Measurements from ENCODE around the gene SYCP2.
"Not testable (repeated sequence)": the region's sequence is repeated elsewhere in the genome, so short reads cannot be mapped to it uniquely, and the experiment has no call there.

SYCP2 gene

DNA sequence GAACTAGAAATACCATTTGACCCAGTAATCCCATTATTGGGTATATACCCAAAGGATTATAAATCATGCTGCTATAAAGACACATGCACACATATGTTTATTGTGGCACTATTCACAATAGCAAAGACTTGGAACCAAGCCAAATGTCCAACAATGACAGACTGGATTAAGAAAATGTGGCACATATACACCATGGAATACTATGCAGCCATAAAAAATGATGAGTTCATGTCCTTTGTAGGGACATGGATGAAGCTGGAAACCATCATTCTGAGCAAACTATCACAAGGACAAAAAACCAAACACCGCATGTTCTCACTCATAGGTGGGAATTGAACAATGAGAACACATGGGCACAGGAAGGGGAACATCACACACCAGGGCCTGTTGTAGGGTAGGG, 76.9 kb downstream of the SYCP2 start:
- H3K27me3 Mint-ChIP-seq; H3K4me3 Mint-ChIP-seq; ATAC-seq (replicated peaks); H3K27ac Mint-ChIP-seq; H3K4me1 Mint-ChIP-seq; H3K9me3 Mint-ChIP-seq; H3K36me3 Mint-ChIP-seq; DNase-seq: not testable (repeated sequence)

DNA sequence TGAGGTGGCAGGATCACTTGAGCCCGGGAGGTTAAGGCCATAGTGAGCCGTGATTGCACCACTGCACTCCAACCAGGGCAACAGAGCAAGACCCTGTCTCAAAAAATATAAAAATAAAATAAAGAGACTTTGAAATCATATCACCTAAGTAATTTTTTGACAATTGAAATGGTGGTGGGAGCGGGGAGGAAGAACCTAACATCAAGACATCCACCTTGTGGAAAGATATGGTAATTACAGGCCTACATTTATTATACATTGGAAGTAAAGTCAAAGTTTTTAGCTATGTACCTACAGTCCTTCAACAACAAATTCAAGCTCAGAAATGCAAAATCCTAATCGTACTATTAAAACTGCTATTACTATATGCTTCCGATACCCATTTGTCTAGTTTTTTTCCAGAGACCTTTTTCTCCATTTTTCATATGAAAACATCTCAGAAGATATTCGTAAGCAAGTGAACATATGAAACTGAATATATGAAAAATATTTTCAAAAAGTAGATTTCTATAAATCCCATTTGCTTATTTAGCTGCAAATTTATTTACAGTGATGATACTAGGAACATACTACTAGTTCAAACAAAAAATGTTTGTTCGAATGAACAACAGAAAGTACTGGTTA, 83.3 kb downstream of the SYCP2 start:
- no peak for DNase-seq
- Mint-ChIP-seq H3K36me3 (no peaks in the 10 kb centered on the region), H3K27ac (no peak overlapping the region), H3K4me3 (no peak overlapping the region), H3K4me1 (no peaks in the 10 kb centered on the region), H3K9me3 (no peaks in the 10 kb centered on the region), H3K27me3 (peaks cover 0 to 4% of the 10 kb centered on the region in 2 donors)
- peak in 1 of 2 donors; percentile 50 for ATAC-seq (replicated peaks)

DNA sequence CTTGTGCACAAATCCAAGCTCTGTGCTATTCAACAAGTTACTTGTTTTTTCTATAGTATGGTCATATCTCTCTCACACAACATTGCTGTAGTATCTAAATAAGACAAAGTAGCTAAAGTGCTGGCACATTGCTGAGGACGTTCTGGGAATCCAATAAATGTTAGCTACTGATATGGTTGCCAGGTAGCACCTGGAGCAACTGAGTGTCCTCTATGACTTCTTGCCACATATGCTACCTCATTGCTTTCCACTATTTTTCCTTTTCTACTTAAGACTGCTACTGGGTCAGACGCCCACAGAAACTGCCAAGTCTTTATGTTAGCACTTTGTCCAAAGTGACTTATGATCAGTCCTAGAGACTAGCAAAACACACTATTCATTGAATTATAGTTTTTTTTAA, 85.3 kb downstream of the SYCP2 start:
- DNase-seq (no peak), ATAC-seq (replicated peaks) (no peak)
- peaks cover 9 to 10% of the 10 kb centered on the region in 2 donors for H3K27me3 Mint-ChIP-seq
- no peak overlapping the region for H3K4me3 Mint-ChIP-seq
- no peak overlapping the region for H3K27ac Mint-ChIP-seq
- H3K36me3 Mint-ChIP-seq: no peaks in the 10 kb centered on the region
- H3K9me3 Mint-ChIP-seq: no peaks in the 10 kb centered on the region
- H3K4me1 Mint-ChIP-seq: no peaks in the 10 kb centered on the region

- no peak overlapping the region for H3K4me3 Mint-ChIP-seq
- H3K9me3 Mint-ChIP-seq: no peaks in the 10 kb centered on the region
- ATAC-seq (replicated peaks) (no peak), DNase-seq (no peak)
- H3K4me1 Mint-ChIP-seq: no peaks in the 10 kb centered on the region
- peaks cover 18% of the 10 kb centered on the region in 2 donors for H3K27me3 Mint-ChIP-seq
- H3K27ac Mint-ChIP-seq: no peak overlapping the region
- H3K36me3 Mint-ChIP-seq: no peaks in the 10 kb centered on the region
Observed at GRCh38 chr20:59845472-59845871, 88.0 kb downstream of the SYCP2 start.

DNA sequence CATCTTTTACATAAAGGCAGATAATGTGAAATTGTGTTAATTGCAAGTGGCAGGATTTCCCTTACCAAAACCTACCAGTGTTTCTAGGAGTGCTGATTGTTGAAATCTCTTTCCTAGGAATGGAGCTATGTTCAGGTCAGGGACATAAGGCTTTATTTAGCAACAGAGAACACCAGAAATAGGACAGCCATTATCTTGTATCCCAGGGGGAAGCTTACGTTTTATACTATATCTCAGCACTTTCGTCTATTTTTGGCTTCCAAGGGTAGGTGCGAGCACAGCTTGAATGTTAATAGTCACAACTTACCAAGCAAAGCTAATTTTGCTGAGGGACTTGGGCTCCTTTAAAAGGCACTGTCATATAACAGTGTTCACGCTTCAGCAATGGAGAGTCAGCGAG, 94.0 kb downstream of the SYCP2 start:
- no peak for ATAC-seq (replicated peaks)
- no peak overlapping the region for H3K27ac Mint-ChIP-seq
- no peak overlapping the region for H3K4me3 Mint-ChIP-seq
- no peaks in the 10 kb centered on the region for H3K36me3 Mint-ChIP-seq
- no peak for DNase-seq
- peaks cover 0 to 4% of the 10 kb centered on the region in 2 donors for H3K4me1 Mint-ChIP-seq
- H3K27me3 Mint-ChIP-seq: peaks cover 31 to 40% of the 10 kb centered on the region in 2 donors
- H3K9me3 Mint-ChIP-seq: no peaks in the 10 kb centered on the region

DNA sequence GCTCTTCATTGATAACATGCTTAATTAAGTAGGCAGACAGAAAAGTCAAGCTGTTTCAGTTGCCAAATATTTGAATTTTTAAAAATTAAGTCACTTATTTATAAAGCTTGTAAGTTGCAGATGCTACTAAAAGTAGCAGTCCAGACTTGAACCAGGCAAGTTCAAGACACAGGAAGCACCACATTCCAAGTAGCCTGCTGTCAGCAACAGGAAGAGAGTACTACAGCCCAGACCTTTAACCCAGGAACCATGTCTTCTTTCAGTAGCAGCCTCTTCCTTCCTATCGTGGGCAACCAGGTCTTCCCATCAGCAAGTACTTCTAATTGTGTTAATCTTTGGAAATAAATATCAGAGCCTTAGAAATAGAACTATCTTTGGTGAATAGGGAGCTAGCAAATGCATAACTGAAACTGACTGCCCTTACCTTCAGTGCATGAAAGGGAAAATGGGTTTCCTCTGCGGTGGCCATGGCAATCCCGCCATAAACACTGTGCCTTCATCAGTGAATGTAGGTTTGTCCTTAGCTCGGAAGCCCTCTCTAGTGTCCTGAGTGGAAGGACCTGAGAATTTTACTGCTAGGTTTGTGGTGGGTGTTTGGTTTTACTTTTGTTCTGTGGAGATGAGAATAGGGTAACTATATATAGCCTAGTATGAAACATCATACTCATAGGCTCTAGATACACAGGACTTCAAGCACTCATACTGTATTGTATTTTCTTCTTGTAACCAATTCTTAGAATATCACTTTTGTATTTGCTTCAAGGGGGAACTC, 95.6 kb downstream of the SYCP2 start:
- H3K9me3 Mint-ChIP-seq: no peaks in the 10 kb centered on the region
- no peak for ATAC-seq (replicated peaks)
- peaks cover 25 to 44% of the 10 kb centered on the region in 2 donors for H3K27me3 Mint-ChIP-seq
- H3K4me3 Mint-ChIP-seq: no peak overlapping the region
- no peaks in the 10 kb centered on the region for H3K36me3 Mint-ChIP-seq
- H3K4me1 Mint-ChIP-seq: peaks cover 0 to 4% of the 10 kb centered on the region in 2 donors
- H3K27ac Mint-ChIP-seq: no peak overlapping the region
- no peak for DNase-seq

- Mint-ChIP-seq H3K4me1 (peaks cover 0 to 4% of the 10 kb centered on the region in 2 donors), H3K36me3 (no peaks in the 10 kb centered on the region), H3K27ac (no peak overlapping the region), H3K4me3 (no peak overlapping the region), H3K27me3 (peaks cover 21 to 39% of the 10 kb centered on the region in 2 donors), H3K9me3 (no peaks in the 10 kb centered on the region)
- DNase-seq: no peak
- no peak for ATAC-seq (replicated peaks)
Observed at GRCh38 chr20:59836767-59837166, 96.7 kb downstream of the SYCP2 start.

DNA sequence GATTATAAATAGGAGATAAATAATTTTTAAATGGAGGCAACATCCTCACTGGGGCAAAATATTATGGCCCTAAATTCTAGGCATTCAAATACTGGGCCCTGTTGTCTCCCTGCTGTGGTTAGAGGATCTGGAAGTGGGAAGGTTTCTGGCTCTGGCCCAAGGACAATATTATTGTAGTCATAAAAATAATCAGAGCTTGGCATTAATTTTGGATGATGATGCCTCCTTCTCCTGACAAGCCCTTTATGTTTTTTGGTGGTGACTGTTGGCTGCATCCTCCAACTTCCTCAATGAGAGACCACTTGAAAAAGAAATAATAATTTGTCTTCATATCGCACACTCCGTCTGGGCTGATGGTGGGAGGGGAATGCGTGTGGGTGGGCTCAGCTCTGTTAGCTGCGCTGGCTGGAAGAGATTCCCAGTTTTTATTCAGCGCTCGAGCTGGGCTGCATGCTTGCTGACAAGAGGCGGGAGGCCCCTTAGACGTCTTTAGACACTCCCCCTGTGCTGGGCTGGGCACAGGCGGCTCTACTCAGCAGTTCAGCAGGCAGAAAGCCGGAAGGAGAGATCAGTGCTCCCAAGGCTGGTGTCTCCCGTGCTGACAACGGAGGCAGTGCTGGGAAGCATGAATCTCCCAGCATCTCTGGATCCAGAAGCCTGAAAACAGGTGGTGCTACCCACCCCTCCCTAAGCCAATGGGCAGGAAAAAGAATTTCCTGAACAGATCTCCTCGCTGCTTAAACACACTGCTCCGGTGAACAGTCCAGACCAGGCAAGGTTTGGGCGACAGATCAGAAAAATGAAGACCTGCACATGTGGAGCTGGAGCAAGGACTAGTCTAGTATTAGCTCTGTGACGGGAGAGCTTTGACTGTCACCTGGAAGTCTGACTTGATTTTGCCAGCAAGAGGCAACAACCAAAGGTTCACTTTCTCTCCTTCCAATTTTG, 97.7 kb downstream of the SYCP2 start:
- ATAC-seq (replicated peaks) (no peak), DNase-seq (no peak)
- no peak overlapping the region for H3K4me3 Mint-ChIP-seq
- H3K9me3 Mint-ChIP-seq: no peaks in the 10 kb centered on the region
- H3K36me3 Mint-ChIP-seq: no peaks in the 10 kb centered on the region
- no peak overlapping the region for H3K27ac Mint-ChIP-seq
- peaks cover 0 to 4% of the 10 kb centered on the region in 2 donors for H3K4me1 Mint-ChIP-seq
- peaks cover 21 to 35% of the 10 kb centered on the region in 2 donors for H3K27me3 Mint-ChIP-seq

DNA sequence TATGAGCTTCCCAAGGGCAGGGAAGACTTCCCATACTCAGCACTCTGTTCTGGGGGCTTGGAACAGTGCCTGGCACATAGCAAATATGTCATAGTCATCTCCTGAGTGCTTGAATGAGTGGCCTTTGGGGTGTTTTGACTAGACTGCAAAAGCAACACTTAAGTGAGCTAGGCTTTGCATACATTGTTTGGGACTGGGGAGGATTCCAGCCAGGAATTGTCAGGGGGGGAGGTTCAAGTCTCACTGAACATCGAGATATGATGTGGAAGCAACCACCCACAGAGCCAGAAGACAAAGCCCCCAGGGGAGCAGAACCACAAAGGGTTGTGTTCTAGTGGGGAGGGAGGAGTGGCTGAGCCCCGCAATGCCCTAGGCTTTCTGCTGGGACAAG, 98.4 kb downstream of the SYCP2 start:
- H3K36me3 Mint-ChIP-seq: no peaks in the 10 kb centered on the region
- ATAC-seq (replicated peaks): no peak
- no peak overlapping the region for H3K27ac Mint-ChIP-seq
- H3K4me3 Mint-ChIP-seq: no peak overlapping the region
- H3K4me1 Mint-ChIP-seq: peaks cover 0 to 4% of the 10 kb centered on the region in 2 donors
- peaks cover 21 to 38% of the 10 kb centered on the region in 2 donors for H3K27me3 Mint-ChIP-seq
- no peaks in the 10 kb centered on the region for H3K9me3 Mint-ChIP-seq
- no peak for DNase-seq

DNA sequence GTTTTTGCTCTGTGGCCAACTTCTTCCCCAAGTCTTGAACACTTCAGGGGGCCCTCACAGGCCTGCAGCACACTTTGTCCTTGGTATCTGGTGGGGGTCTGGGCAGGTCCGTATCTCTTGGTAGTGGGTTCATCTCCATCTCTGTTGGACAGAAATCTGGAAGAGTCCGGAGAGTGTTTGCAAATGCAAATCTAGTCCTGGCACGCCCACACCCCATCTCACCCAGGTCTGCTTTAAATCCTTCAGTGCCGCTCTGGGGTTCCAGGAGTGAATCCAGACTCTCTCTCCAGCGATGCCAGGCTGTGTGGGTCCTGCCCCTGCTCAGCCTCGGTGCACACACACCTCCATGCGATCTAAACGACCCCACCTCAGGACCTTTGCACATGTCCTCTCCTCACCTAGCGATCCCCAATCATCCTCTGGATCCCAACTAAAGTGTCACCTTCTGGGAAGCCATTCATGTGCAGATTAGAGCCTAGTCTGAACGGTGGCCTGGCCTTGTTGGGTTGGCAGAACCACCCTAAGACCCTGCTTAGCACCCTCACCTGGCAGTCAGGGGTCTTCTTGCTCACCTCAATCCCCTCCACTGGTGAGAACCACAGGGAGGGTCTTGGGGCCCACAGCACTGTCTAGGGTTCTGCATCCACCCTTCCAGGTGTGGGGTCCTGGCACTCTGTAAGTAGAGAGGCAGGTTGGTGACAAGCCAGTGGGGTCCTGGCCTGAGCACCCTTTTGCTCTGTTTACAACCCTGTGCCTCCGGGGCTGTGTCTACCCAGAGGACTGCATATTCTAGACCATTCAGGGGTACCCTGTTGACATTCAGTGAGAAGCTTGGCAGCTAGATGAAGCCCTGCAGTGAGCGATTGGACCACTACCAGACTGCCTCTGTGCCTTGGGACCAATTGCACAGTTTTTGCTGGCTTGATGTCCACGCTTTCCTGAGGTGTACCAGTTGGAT, 100.8 kb downstream of the SYCP2 start:
- ATAC-seq (replicated peaks) (no peak), DNase-seq (no peak)
- Mint-ChIP-seq H3K4me3 (no peak overlapping the region), H3K27me3 (peaks cover 28 to 39% of the 10 kb centered on the region in 2 donors), H3K4me1 (peaks cover 0 to 4% of the 10 kb centered on the region in 2 donors), H3K9me3 (no peaks in the 10 kb centered on the region), H3K36me3 (no peaks in the 10 kb centered on the region), H3K27ac (no peak overlapping the region)

- DNase-seq: no peak
- Mint-ChIP-seq H3K9me3 (no peaks in the 10 kb centered on the region), H3K4me3 (no peak overlapping the region), H3K27me3 (peaks cover 28 to 39% of the 10 kb centered on the region in 2 donors), H3K27ac (no peak overlapping the region), H3K36me3 (no peaks in the 10 kb centered on the region), H3K4me1 (peaks cover 0 to 4% of the 10 kb centered on the region in 2 donors)
- ATAC-seq (replicated peaks): no peak
Observed at GRCh38 chr20:59831916-59832270, 101.5 kb downstream of the SYCP2 start.

DNA sequence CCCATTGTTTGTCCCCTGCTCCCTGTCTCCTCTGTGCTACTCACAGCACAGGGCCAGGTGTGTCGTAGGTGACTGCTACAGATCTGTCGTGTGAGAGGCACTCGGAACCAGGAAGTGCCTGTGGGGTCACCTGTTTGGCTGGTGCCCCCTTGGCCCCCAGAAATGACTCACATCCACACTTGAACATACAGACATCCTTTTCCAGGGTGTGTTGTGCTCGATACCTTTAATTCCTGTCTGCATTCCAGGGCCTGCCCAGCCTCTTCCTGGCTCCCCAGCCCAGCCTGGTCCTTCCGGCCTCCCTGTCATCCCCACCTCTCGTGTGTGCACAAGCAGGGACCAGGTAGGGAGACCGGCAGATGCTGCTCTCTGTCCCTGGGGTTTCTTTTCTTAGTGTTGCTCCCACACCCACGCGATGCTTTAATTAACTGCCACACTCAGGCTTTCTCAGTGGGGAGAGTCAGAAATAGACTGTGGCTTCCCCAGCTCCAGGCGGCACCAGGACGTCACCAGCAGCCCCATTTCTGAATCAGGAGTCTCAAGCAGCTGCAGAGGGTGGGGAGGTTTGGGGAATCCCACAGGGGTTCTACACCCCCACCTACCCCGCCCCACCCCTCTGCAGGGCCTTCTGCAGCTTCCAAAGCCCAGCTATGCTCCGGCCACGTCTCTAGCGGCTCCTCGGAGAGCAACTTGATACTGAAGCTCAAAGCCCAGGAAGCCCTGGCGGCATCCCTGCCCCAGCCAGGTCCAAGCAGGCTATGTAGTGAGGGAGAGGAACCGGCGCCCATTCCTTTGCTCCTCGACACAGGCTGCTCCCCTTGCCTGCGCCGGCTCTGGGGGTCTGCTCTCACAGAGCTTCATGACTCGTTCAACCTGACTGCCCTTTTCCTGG, 102.2 kb downstream of the SYCP2 start:
- H3K36me3 Mint-ChIP-seq: no peaks in the 10 kb centered on the region
- no peak overlapping the region for H3K4me3 Mint-ChIP-seq
- H3K9me3 Mint-ChIP-seq: peaks cover 0 to 2% of the 10 kb centered on the region in 2 donors
- ATAC-seq (replicated peaks) (no peak), DNase-seq (no peak)
- peaks cover 0 to 4% of the 10 kb centered on the region in 2 donors for H3K4me1 Mint-ChIP-seq
- H3K27ac Mint-ChIP-seq: no peak overlapping the region
- peaks cover 33 to 43% of the 10 kb centered on the region in 2 donors for H3K27me3 Mint-ChIP-seq

DNA sequence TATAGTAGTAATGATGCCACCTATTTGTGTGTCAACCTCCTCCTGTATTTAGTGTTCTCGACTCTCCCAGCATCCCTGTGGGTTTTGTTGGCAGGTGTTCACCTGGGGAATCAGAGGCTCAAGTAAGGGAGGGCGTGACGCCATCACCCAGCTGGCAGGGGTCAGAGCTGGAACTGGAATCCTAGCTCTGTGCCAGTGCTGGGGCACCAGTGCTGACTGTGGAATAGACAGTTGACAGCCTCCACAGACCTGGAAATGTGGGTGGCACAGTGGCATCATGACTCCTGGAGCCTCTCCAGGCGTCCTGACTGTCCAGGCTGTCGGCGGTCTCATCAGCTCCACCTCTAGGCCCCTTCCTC, 102.8 kb downstream of the SYCP2 start:
- H3K9me3 Mint-ChIP-seq: peaks cover 0 to 2% of the 10 kb centered on the region in 2 donors
- no peaks in the 10 kb centered on the region for H3K36me3 Mint-ChIP-seq
- H3K27ac Mint-ChIP-seq: no peak overlapping the region
- H3K4me1 Mint-ChIP-seq: peaks cover 0 to under 1% of the 10 kb centered on the region in 2 donors
- H3K27me3 Mint-ChIP-seq: peaks cover 28 to 37% of the 10 kb centered on the region in 2 donors
- H3K4me3 Mint-ChIP-seq: no peak overlapping the region
- no peak for DNase-seq
- no peak for ATAC-seq (replicated peaks)
